Fibroblast of lung (primary cell): ENCODE measurements around the gene ACCS. TPM values are rescaled to one million over a fixed set of nuclear protein-coding genes. Genes with fewer than 3 reads are reported as not detected.

Source experiments
- DNase-seq, 2 donors: peaks; one replicate each; pipeline versions ENCODE4 v3.0.0 to v3.0.0-alpha.2; 2010; ENCODE audit warnings: low read depth in 2 of 2
- H2AFZ ChIP-seq: 2 replicates; pipeline ENCODE4 v1.5.1; 2012; ENCODE audit warnings: low read length, control low read depth, inconsistent platforms
- H3K27ac ChIP-seq: 2 replicates; pipeline ENCODE4 v1.5.1; 2011; ENCODE audit warnings: low read length, control low read depth; ENCODE audit not compliant: insufficient read depth
- H3K27me3 ChIP-seq: 2 replicates; pipeline ENCODE4 v1.5.1; 2011; ENCODE audit warnings: mild to moderate bottlenecking, low read length; ENCODE audit not compliant: control insufficient read depth, insufficient read depth
- H3K36me3 ChIP-seq: 2 replicates; pipeline ENCODE4 v1.5.1; 2011; ENCODE audit warnings: low read length; ENCODE audit not compliant: control insufficient read depth, insufficient read depth
- H3K4me1 ChIP-seq: 2 replicates; pipeline ENCODE4 v1.5.1; 2011; ENCODE audit warnings: low read length; ENCODE audit not compliant: control insufficient read depth, insufficient read depth; ENCODE audit errors: extremely low read depth
- H3K4me2 ChIP-seq: 2 replicates; pipeline ENCODE4 v1.5.1; 2011; ENCODE audit warnings: low read length, control low read depth; ENCODE audit not compliant: insufficient read depth; ENCODE audit errors: extremely low read depth
- H3K4me3 ChIP-seq, 4 experiments: fragments of 200-600 bp in 1 of 4; sonication (generic) in 1 of 4; replicated peaks in 1 of 4; 2 replicates each; pipeline ENCODE4 v1.5.1; 2011 to 2016; ENCODE audit warnings: low read length in 4 of 4, low read depth in 3 of 4, mild to moderate bottlenecking in 3 of 4, control low read depth in 2 of 4, inconsistent platforms in 1 of 4, mixed read lengths in 1 of 4; ENCODE audit not compliant: insufficient read depth in 1 of 4; ENCODE audit errors: control extremely low read depth in 1 of 4
- H3K79me2 ChIP-seq: 2 replicates; pipeline ENCODE4 v1.5.1; 2012; ENCODE audit warnings: mild to moderate bottlenecking, low read length, inconsistent platforms; ENCODE audit not compliant: control insufficient read depth, insufficient read depth
- H3K9ac ChIP-seq: 2 replicates; pipeline ENCODE4 v1.5.1; 2011; ENCODE audit warnings: mild to moderate bottlenecking, low read length, control low read depth; ENCODE audit not compliant: insufficient read depth
- H3K9me3 ChIP-seq: 2 replicates; pipeline ENCODE4 v1.5.1; 2012; ENCODE audit warnings: low read depth, low read length; ENCODE audit not compliant: control insufficient read depth, insufficient read depth
- H4K20me1 ChIP-seq: 2 replicates; pipeline ENCODE4 v1.5.1; 2011; ENCODE audit warnings: low read length; ENCODE audit not compliant: control insufficient read depth, insufficient read depth; ENCODE audit errors: extremely low read depth
- EZH2 ChIP-seq: IDR thresholded peaks from 2 replicates; pipeline ENCODE4 v1.5.1; 2012; ENCODE audit warnings: low read length, control low read depth, mild to moderate bottlenecking; ENCODE audit errors: missing control alignments
- polyA plus RNA-seq, 2 donors: library from polyadenylated mRNA; depleted of rRNA in 1 of 2; stranded (reverse) in 1 of 2; unstranded in 1 of 2; fragments of >200 nt; gene quantifications; 2 replicates each; pipeline ENCODE4 v1.2.1, GENCODE V29; 2011 to 2012; ENCODE audit warnings: missing spikeins in 1 of 2
- total RNA-seq: library from RNA; depleted of rRNA; stranded (reverse); fragments of >200 nt; gene quantifications from 2 replicates; pipeline ENCODE4 v1.2.1, GENCODE V29; 2014
- TF ChIP-seq, protein P1 (sequence below), 2 donors: IDR thresholded peaks in 1 of 2; conservative IDR thresholded peaks in 1 of 2; 1 replicate in 1 of 2; 2 replicates in 1 of 2; pipeline ENCODE4 v1.5.1; 2011 to 2012; ENCODE audit warnings: low read length in 2 of 2, control low read depth in 1 of 2, inconsistent platforms in 1 of 2, low read depth in 1 of 2, mild to moderate bottlenecking in 1 of 2

The ACCS gene
- total and polyA plus RNA-seq, 2 donors (not counting 1 experiment from before 2014, with no cell fraction given): 13.7 to 14.2 TPM

DNA sequence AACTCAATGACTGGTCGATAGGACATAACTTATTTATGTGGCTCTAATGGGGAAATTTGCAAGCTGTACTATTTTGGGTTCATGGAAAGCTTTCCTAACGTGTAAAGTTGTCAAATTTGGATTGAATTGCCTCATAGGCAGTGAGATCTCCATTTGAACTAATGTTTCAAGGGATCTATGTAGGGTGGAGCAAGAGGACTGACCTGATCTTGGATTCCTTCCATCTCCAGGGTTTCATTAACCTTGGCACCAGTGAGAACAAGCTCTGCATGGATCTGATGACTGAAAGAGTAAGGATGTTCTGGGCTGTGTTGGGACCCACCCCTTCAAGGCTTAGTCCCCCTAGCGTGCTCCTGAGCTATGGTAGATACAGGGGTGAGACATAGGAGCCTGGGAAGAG is 16.2 kb upstream of the ACCS start:
- DNase-seq: no peak

DNA sequence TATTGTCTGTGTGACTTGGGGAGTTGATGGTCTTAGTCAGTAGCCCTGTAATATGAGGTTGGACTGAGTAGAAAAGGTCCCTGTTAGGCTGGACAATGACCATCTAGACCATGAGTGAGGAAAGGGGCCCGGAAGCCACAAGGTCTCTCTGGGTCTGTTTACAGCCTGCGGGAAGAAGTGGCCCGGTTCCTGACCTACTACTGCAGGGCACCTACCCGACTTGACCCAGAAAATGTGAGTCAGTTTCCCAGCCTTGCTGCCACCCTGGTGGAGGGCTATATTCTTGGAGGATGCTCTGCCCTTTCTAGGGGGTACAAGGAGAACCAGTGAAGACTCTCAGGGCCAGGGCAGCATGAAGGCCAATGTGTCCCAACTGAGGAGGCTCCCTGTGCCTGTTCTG is 14.9 kb upstream of the ACCS start:
- peaks cover 10% of the 10 kb centered on the region for H3K27me3 ChIP-seq
- no peak for DNase-seq
- H3K9me3 ChIP-seq: no peaks in the 10 kb centered on the region
- no peaks in the 10 kb centered on the region for H3K36me3 ChIP-seq
- no peaks in the 10 kb centered on the region for H4K20me1 ChIP-seq
- no peak overlapping the region for H3K27ac ChIP-seq
- H2AFZ ChIP-seq: no peak overlapping the region
- TF ChIP-seq EZH2: no peak
- TF ChIP-seq, protein P1, sequence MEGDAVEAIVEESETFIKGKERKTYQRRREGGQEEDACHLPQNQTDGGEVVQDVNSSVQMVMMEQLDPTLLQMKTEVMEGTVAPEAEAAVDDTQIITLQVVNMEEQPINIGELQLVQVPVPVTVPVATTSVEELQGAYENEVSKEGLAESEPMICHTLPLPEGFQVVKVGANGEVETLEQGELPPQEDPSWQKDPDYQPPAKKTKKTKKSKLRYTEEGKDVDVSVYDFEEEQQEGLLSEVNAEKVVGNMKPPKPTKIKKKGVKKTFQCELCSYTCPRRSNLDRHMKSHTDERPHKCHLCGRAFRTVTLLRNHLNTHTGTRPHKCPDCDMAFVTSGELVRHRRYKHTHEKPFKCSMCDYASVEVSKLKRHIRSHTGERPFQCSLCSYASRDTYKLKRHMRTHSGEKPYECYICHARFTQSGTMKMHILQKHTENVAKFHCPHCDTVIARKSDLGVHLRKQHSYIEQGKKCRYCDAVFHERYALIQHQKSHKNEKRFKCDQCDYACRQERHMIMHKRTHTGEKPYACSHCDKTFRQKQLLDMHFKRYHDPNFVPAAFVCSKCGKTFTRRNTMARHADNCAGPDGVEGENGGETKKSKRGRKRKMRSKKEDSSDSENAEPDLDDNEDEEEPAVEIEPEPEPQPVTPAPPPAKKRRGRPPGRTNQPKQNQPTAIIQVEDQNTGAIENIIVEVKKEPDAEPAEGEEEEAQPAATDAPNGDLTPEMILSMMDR (conservative IDR thresholded peaks at IDR 0.05 in 1 of 2, IDR thresholded peaks at IDR 0.05 in 1 of 2; ENCODE audit: low read depth in 1 of 2, low read length in 2 of 2): no peak
- H3K4me1 ChIP-seq: no peaks in the 10 kb centered on the region
- no peaks in the 10 kb centered on the region for H3K79me2 ChIP-seq
- H3K9ac ChIP-seq: no peak overlapping the region
- no peak overlapping the region for H3K4me2 ChIP-seq
- H3K4me3 ChIP-seq: no peak overlapping the region

More for the DNA sequence above, 16.2 kb upstream of the ACCS start:
- Histone ChIP-seq H3K4me2 (no peak overlapping the region), H3K79me2 (no peaks in the 10 kb centered on the region), H3K9ac (no peak overlapping the region), H2AFZ (no peak overlapping the region), H3K27me3 (peaks cover 4% of the 10 kb centered on the region), H3K4me3 (no peak overlapping the region), H3K36me3 (no peaks in the 10 kb centered on the region), H3K4me1 (no peaks in the 10 kb centered on the region), H4K20me1 (no peaks in the 10 kb centered on the region), H3K9me3 (no peaks in the 10 kb centered on the region), H3K27ac (no peak overlapping the region)
- TF ChIP-seq, protein P1 (conservative IDR thresholded peaks at IDR 0.05 in 1 of 2, IDR thresholded peaks at IDR 0.05 in 1 of 2; ENCODE audit: low read depth in 1 of 2, low read length in 2 of 2): no peak
- TF ChIP-seq EZH2: no peak

DNA sequence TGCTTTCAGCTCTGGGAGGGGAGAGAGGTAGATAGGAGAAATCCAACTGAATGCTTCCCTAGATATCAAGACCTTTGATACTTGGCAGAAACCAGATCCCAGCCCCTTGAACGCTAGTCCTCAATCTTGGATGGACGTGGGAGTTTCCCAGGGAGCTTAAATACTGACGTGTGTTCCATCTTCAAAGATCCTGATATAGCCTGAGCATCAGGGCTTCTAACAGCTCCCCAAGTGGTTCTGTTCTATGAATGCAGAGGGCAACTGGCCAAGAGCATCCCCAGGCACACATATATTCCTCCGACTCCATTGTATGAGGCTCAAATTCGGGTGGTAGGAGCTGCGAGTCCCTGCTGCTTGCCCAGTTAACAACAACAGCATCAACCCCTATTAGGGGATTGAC is 8.7 kb upstream of the ACCS start:
- Histone ChIP-seq H3K4me1 (no peaks in the 10 kb centered on the region), H2AFZ (no peak overlapping the region), H3K9ac (no peak overlapping the region), H3K27ac (no peak overlapping the region), H3K36me3 (no peaks in the 10 kb centered on the region), H3K4me2 (no peak overlapping the region), H3K9me3 (no peaks in the 10 kb centered on the region), H3K27me3 (peaks cover 13% of the 10 kb centered on the region), H4K20me1 (no peaks in the 10 kb centered on the region), H3K79me2 (no peaks in the 10 kb centered on the region), H3K4me3 (no peak overlapping the region)
- no peak for TF ChIP-seq EZH2
- TF ChIP-seq, protein P1 (conservative IDR thresholded peaks at IDR 0.05 in 1 of 2, IDR thresholded peaks at IDR 0.05 in 1 of 2; ENCODE audit: low read depth in 1 of 2, low read length in 2 of 2): no peak
- DNase-seq: no peak
